ENCODE data around the gene MCM9.

The MCM9 gene

GRCh38 chr6:118776607-118777549 lies 158.1 kb downstream of the MCM9 start:
- CTCF ChIA-PET = interaction anchor here (0.5 to 1.4 kb wide), 12 partner anchors 8 to 1214 kb away, joined by 3 to 7 read pairs (median 3); no protein-coding TSS in a partner anchor
- no peaks in the 10 kb centered on the region for H3K36me3 ChIP-seq (ENCODE audit: control insufficient read depth in 2 of 2, insufficient read depth in 1 of 2, low read length in 2 of 2)
- TF ChIP-seq SCRT2 (tag by site-specific recombination; IDR thresholded peaks at IDR 0.05) (peak; percentile 95), KLF10 (tag by site-specific recombination; IDR thresholded peaks at IDR 0.05) (0 out of 2 replicates have a peak, but pooled peaks have one; percentile 18), KLF17 (tag by site-specific recombination; IDR thresholded peaks at IDR 0.05) (no peak), ZNF18 (tag by site-specific recombination; IDR thresholded peaks at IDR 0.05) (no peak), ZNF513 (tag by site-specific recombination; IDR thresholded peaks at IDR 0.05) (no peak), ZNF366 (tag by site-specific recombination; conservative IDR thresholded peaks at IDR 0.05) (no peak), PRDM10 (tag by site-specific recombination; IDR thresholded peaks at IDR 0.05) (peak; percentile 65), ZNF510 (tag by site-specific recombination; IDR thresholded peaks at IDR 0.05; ENCODE audit: insufficient replicate concordance) (no peak), ZBTB49 (tag by site-specific recombination; IDR thresholded peaks at IDR 0.05; ENCODE audit: low read depth) (no peak), KLF16 (tag by site-specific recombination; IDR thresholded peaks at IDR 0.05) (no peak), SCRT1 (tag by site-specific recombination; IDR thresholded peaks at IDR 0.05; ENCODE audit: borderline replicate concordance) (peak; percentile 84), ELK4 (IDR thresholded peaks at IDR 0.05; ENCODE audit: borderline replicate concordance, low read depth, low read length) (no peak), ZBTB48 (tag by site-specific recombination; IDR thresholded peaks at IDR 0.05) (peak; percentile 61), ZNF350 (tag by site-specific recombination; IDR thresholded peaks at IDR 0.05) (no peak), CTCF (tag by site-specific recombination; IDR thresholded peaks at IDR 0.05) (0 out of 2 replicates have a peak, but pooled peaks have one; percentile 30), PRDM6 (tag by site-specific recombination; IDR thresholded peaks at IDR 0.05) (peak; percentile 59), ZNF549 (tag by site-specific recombination; IDR thresholded peaks at IDR 0.05) (no peak), ZNF585B (tag by site-specific recombination; IDR thresholded peaks at IDR 0.05) (no peak)

More at GRCh38 chr6:118776607-118777549, 158.1 kb downstream of the MCM9 start:
- POLR2A ChIA-PET = no interaction called here
- H3K27ac ChIP-seq (ENCODE audit: extremely low read depth, low read depth, low read length) = no peak overlapping the region
- peaks cover 5% of the 10 kb centered on the region; the same call in 1 of the 2 replicates for H3K4me1 ChIP-seq (ENCODE audit: control insufficient read depth, insufficient read depth, low read length)
- H3K4me3 ChIP-seq (ENCODE audit: low read depth, low read length) = no peak overlapping the region
- no peaks in the 10 kb centered on the region for H3K9me3 ChIP-seq (ENCODE audit: control insufficient read depth, insufficient read depth, low read depth, low read length)
